ENCODE data around the gene RPE. TPM values are rescaled to one million over a fixed set of nuclear protein-coding genes. Genes with fewer than 3 reads are reported as not detected.

RPE gene
- total RNA-seq, 4 donors from 2014 or later: 31.0 to 105 (median 55.5) TPM

- no peaks in the 10 kb centered on the region for H3K27me3 ChIP-seq
- DNase-seq: no peak
- 79 to 83% methylated on average over 1 of the region's 1 CpG for WGBS, 2 donors
- H3K4me1 ChIP-seq: no peaks in the 10 kb centered on the region
- H3K9me3 ChIP-seq: peaks cover 0 to 11% (median 3%) of the 10 kb centered on the region in 3 donors
- intact Hi-C loops (cut with DNase I): no loop called here
- H3K4me3 ChIP-seq: no peak overlapping the region
- H3K27ac ChIP-seq: no peak overlapping the region
- peaks cover 0 to 7% (median 0%) of the 10 kb centered on the region in 3 donors for H3K36me3 ChIP-seq
- TF ChIP-seq, protein P1, sequence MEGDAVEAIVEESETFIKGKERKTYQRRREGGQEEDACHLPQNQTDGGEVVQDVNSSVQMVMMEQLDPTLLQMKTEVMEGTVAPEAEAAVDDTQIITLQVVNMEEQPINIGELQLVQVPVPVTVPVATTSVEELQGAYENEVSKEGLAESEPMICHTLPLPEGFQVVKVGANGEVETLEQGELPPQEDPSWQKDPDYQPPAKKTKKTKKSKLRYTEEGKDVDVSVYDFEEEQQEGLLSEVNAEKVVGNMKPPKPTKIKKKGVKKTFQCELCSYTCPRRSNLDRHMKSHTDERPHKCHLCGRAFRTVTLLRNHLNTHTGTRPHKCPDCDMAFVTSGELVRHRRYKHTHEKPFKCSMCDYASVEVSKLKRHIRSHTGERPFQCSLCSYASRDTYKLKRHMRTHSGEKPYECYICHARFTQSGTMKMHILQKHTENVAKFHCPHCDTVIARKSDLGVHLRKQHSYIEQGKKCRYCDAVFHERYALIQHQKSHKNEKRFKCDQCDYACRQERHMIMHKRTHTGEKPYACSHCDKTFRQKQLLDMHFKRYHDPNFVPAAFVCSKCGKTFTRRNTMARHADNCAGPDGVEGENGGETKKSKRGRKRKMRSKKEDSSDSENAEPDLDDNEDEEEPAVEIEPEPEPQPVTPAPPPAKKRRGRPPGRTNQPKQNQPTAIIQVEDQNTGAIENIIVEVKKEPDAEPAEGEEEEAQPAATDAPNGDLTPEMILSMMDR (IDR thresholded peaks at IDR 0.05): no peak
- TF ChIP-seq POLR2A (IDR thresholded peaks at IDR 0.05): no peak
These were observed 47.4 kb downstream of the RPE start for GRCh38 chr2:210049831-210050230.

DNA sequence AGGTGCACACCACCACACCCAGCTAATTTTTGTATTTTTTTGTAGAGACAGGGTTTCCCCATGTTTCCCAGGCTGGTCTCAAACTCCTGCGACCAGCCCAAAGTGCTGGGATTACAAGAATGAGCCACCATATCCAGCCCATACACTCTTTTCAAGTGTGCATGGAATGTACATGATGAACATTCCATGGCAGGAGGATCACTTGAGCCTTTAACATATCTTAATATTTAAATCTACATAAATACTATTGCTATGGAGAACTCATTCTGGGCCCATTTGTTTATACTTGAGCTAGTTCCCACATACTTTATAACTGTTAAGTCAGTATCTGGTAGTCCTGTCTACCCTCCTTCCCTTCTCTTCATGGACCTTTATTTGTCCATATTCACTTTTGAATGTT lies 48.4 kb downstream of the RPE start:
- no peaks in the 10 kb centered on the region for H3K4me1 ChIP-seq
- no peak overlapping the region for H3K4me3 ChIP-seq
- H3K27me3 ChIP-seq: no peaks in the 10 kb centered on the region
- TF ChIP-seq, protein P1 (IDR thresholded peaks at IDR 0.05): no peak
- TF ChIP-seq POLR2A (IDR thresholded peaks at IDR 0.05): no peak
- peaks cover 0 to 16% (median 0%) of the 10 kb centered on the region in 3 donors for H3K36me3 ChIP-seq
- DNase-seq: no peak
- H3K9me3 ChIP-seq: peaks cover 0 to 15% (median 3%) of the 10 kb centered on the region in 3 donors
- intact Hi-C loops (cut with DNase I): no loop called here
- WGBS, 2 donors: 75 to 89% methylated on average over 1 of the region's 1 CpG
- no peak overlapping the region for H3K27ac ChIP-seq

- Histone ChIP-seq H3K4me1 (no peaks in the 10 kb centered on the region), H3K36me3 (peaks cover 0 to 13% (median 0%) of the 10 kb centered on the region in 3 donors), H3K9me3 (peaks cover 0 to 15% (median 0%) of the 10 kb centered on the region in 3 donors), H3K4me3 (no peak overlapping the region), H3K27me3 (no peaks in the 10 kb centered on the region), H3K27ac (no peak overlapping the region)
- no peak for DNase-seq
- intact Hi-C loops (cut with DNase I): no loop called here
- TF ChIP-seq, protein P1 (IDR thresholded peaks at IDR 0.05): no peak
- no peak for TF ChIP-seq POLR2A (IDR thresholded peaks at IDR 0.05)
- WGBS, 2 donors: 96% methylated on average over 1 of the region's 1 CpG
These were observed 52.3 kb downstream of the RPE start for GRCh38 chr2:210054696-210055095.

DNA sequence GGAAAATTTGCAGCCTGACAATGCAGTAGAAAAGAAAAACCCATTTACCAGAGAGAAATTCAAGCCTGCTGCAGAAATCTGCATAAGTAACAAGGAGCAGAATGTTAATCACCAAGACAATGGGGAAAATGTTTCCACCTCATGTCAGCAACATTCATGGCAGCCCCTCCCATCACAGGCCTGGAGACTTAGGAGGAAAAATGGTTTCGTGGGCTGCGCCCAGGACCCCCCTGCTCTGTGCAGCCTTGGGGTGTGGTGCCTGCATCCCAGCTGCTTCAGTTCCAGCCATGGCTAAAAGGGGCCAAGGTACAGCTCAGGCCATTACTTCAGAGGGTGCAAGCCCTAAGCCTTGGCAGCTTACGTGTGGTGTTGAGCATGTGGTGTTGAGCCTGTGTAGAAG lies 53.4 kb downstream of the RPE start:
- peaks cover 0 to 15% (median 0%) of the 10 kb centered on the region in 3 donors for H3K9me3 ChIP-seq
- no peaks in the 10 kb centered on the region for H3K4me1 ChIP-seq
- no peak overlapping the region for H3K27ac ChIP-seq
- no peak for TF ChIP-seq POLR2A (IDR thresholded peaks at IDR 0.05)
- TF ChIP-seq, protein P1 (IDR thresholded peaks at IDR 0.05): no peak
- WGBS, 2 donors: 95 to 97% methylated on average over 3 of the region's 3 CpGs
- no peak overlapping the region for H3K4me3 ChIP-seq
- no peaks in the 10 kb centered on the region for H3K27me3 ChIP-seq
- peaks cover 0 to 13% (median 0%) of the 10 kb centered on the region in 3 donors for H3K36me3 ChIP-seq
- DNase-seq: no peak
- intact Hi-C loops (cut with DNase I): no loop called here

GRCh38 chr2:210063306-210063705 lies 60.9 kb downstream of the RPE start:
- TF ChIP-seq, protein P1 (IDR thresholded peaks at IDR 0.05): no peak
- TF ChIP-seq POLR2A (IDR thresholded peaks at IDR 0.05): no peak
- no peak overlapping the region for H3K4me3 ChIP-seq
- WGBS, 2 donors: 100% methylated on average over 2 of the region's 2 CpGs; no CpG with 5 or more reads in 1 of the 2 donors
- no peaks in the 10 kb centered on the region for H3K27me3 ChIP-seq
- peaks cover 0 to 8% (median 0%) of the 10 kb centered on the region in 3 donors for H3K36me3 ChIP-seq
- no peaks in the 10 kb centered on the region for H3K9me3 ChIP-seq
- H3K27ac ChIP-seq: no peak overlapping the region
- intact Hi-C loops (cut with DNase I): loop anchor here (10.0 kb wide), 1 partner anchor 131 kb away; no protein-coding TSS in a partner anchor
- H3K4me1 ChIP-seq: no peaks in the 10 kb centered on the region
- no peak for DNase-seq

Other genes with a start within 250 kb of the RPE start
- under 1 TPM in 1 of 4 donors, not detected in 3; 0.19 TPM for gene UNC80, start 230.8 kb upstream of the RPE start, total RNA-seq
- 10 to 100 TPM in 3 of 4 donors, 1 to 10 TPM in 1; 9.1 to 21.7 (median 13.6) TPM for gene KANSL1L, start 168.8 kb downstream of the RPE start, total RNA-seq
- 1 to 10 TPM in 2 of 4 donors, under 1 TPM in 2; 0.44 to 1.6 (median 0.95) TPM for gene ACADL, start 222.8 kb downstream of the RPE start, total RNA-seq